Measurements from ENCODE around the gene TPRG1L.
A peak's percentile ranks its signal among the peaks of the same experiment; 100 is the strongest.

TPRG1L gene

GRCh38 chr1:3598522-3599285, 26.1 kb upstream of the TPRG1L start:
- Histone ChIP-seq H3K4me1 (ENCODE audit: control extremely low read depth in 1 of 4, control insufficient read depth in 4 of 4, insufficient read depth in 4 of 4, low read length in 3 of 4) (peaks cover 0 to 78% (median 37%) of the 10 kb centered on the region in 4 experiments), H3K4me3 (ENCODE audit: control insufficient read depth in 1 of 7, extremely low read depth in 1 of 7, insufficient read depth in 4 of 7, low read depth in 2 of 7, low read length in 6 of 7) (no peak overlapping the region), H3K27ac (ENCODE audit: insufficient read depth in 1 of 2, low read depth in 1 of 2, low read length in 2 of 2, poor library complexity in 1 of 2, severe bottlenecking in 2 of 2) (no peak overlapping the region), H3K9me3 (ENCODE audit: control extremely low read depth in 1 of 5, control insufficient read depth in 4 of 5, insufficient read depth in 2 of 5, low read depth in 1 of 5, low read length in 4 of 5) (no peaks in the 10 kb centered on the region), H3K27me3 (replicated peaks in 2 of 5; ENCODE audit: control insufficient read depth in 4 of 5, insufficient read depth in 5 of 5, low read length in 4 of 5) (no peaks in the 10 kb centered on the region), H3K36me3 (ENCODE audit: control insufficient read depth in 4 of 4, insufficient read depth in 4 of 4, low read length in 3 of 4) (peaks cover 10 to 28% (median 17%) of the 10 kb centered on the region in 4 experiments)
- ChIA-PET CTCF (interaction anchor here (0.9 to 1.2 kb wide), 3 partner anchors 31 to 108 kb away, joined by 3 read pairs; no protein-coding TSS in a partner anchor), POLR2A (interaction anchor here (0.6 kb wide), 1 partner anchor 753 kb away, joined by 3 read pairs; no protein-coding TSS in a partner anchor)
- DNase-seq = no peak
- 71% methylated on average over 24 of the region's 30 CpGs for WGBS (ENCODE audit: insufficient coverage)

GRCh38 chr1:3599286-3599811, 25.5 kb upstream of the TPRG1L start:
- no peak overlapping the region for H3K4me3 ChIP-seq (ENCODE audit: control insufficient read depth in 1 of 7, extremely low read depth in 1 of 7, insufficient read depth in 4 of 7, low read depth in 2 of 7, low read length in 6 of 7)
- H3K27me3 ChIP-seq (replicated peaks in 2 of 5; ENCODE audit: control insufficient read depth in 4 of 5, insufficient read depth in 5 of 5, low read length in 4 of 5) = no peaks in the 10 kb centered on the region
- ChIA-PET POLR2A (interaction anchor here (0.6 kb wide), 1 partner anchor 754 kb away, joined by 3 read pairs; no protein-coding TSS in a partner anchor), CTCF (interaction anchor here (0.9 to 1.4 kb wide), 2 partner anchors 8 to 70 kb away, joined by 3 read pairs; no protein-coding TSS in a partner anchor)
- H3K36me3 ChIP-seq (ENCODE audit: control insufficient read depth in 4 of 4, insufficient read depth in 4 of 4, low read length in 3 of 4) = peaks cover 11 to 28% (median 18%) of the 10 kb centered on the region in 4 experiments
- H3K4me1 ChIP-seq (ENCODE audit: control extremely low read depth in 1 of 4, control insufficient read depth in 4 of 4, insufficient read depth in 4 of 4, low read length in 3 of 4) = peaks cover 0 to 71% (median 34%) of the 10 kb centered on the region in 4 experiments
- DNase-seq = no peak
- 89% methylated on average over 12 of the region's 16 CpGs for WGBS (ENCODE audit: insufficient coverage)
- no peaks in the 10 kb centered on the region for H3K9me3 ChIP-seq (ENCODE audit: control extremely low read depth in 1 of 5, control insufficient read depth in 4 of 5, insufficient read depth in 2 of 5, low read depth in 1 of 5, low read length in 4 of 5)
- H3K27ac ChIP-seq (ENCODE audit: insufficient read depth in 1 of 2, low read depth in 1 of 2, low read length in 2 of 2, poor library complexity in 1 of 2, severe bottlenecking in 2 of 2) = no peak overlapping the region

GRCh38 chr1:3599816-3600215, 25.0 kb upstream of the TPRG1L start:
- Histone ChIP-seq H3K27ac (ENCODE audit: insufficient read depth in 1 of 2, low read depth in 1 of 2, low read length in 2 of 2, poor library complexity in 1 of 2, severe bottlenecking in 2 of 2) (no peak overlapping the region), H3K27me3 (replicated peaks in 2 of 5; ENCODE audit: control insufficient read depth in 4 of 5, insufficient read depth in 5 of 5, low read length in 4 of 5) (no peaks in the 10 kb centered on the region), H3K4me1 (ENCODE audit: control extremely low read depth in 1 of 4, control insufficient read depth in 4 of 4, insufficient read depth in 4 of 4, low read length in 3 of 4) (peaks cover 0 to 71% (median 34%) of the 10 kb centered on the region in 4 experiments), H3K36me3 (ENCODE audit: control insufficient read depth in 4 of 4, insufficient read depth in 4 of 4, low read length in 3 of 4) (peaks cover 8 to 28% (median 17%) of the 10 kb centered on the region in 4 experiments), H3K9me3 (ENCODE audit: control extremely low read depth in 1 of 5, control insufficient read depth in 4 of 5, insufficient read depth in 2 of 5, low read depth in 1 of 5, low read length in 4 of 5) (no peaks in the 10 kb centered on the region), H3K4me3 (ENCODE audit: control insufficient read depth in 1 of 7, extremely low read depth in 1 of 7, insufficient read depth in 4 of 7, low read depth in 2 of 7, low read length in 6 of 7) (no peak overlapping the region)
- CTCF ChIA-PET = interaction anchor here (0.8 to 1.8 kb wide), 3 partner anchors 9 to 35 kb away, joined by 3 to 4 read pairs (median 3); no protein-coding TSS in a partner anchor
- DNase-seq = peak in 1 of 3 donors; percentile 22
- POLR2A ChIA-PET = no interaction called here
- WGBS (ENCODE audit: insufficient coverage) = 80% methylated on average over 14 of the region's 15 CpGs

- Histone ChIP-seq H3K27ac (ENCODE audit: insufficient read depth in 1 of 2, low read depth in 1 of 2, low read length in 2 of 2, poor library complexity in 1 of 2, severe bottlenecking in 2 of 2) (no peak overlapping the region), H3K4me1 (ENCODE audit: control extremely low read depth in 1 of 4, control insufficient read depth in 4 of 4, insufficient read depth in 4 of 4, low read length in 3 of 4) (peaks cover 0 to 71% (median 34%) of the 10 kb centered on the region in 4 experiments), H3K36me3 (ENCODE audit: control insufficient read depth in 4 of 4, insufficient read depth in 4 of 4, low read length in 3 of 4) (peaks cover 6 to 28% (median 14%) of the 10 kb centered on the region in 4 experiments), H3K27me3 (replicated peaks in 2 of 5; ENCODE audit: control insufficient read depth in 4 of 5, insufficient read depth in 5 of 5, low read length in 4 of 5) (no peaks in the 10 kb centered on the region), H3K9me3 (ENCODE audit: control extremely low read depth in 1 of 5, control insufficient read depth in 4 of 5, insufficient read depth in 2 of 5, low read depth in 1 of 5, low read length in 4 of 5) (no peaks in the 10 kb centered on the region), H3K4me3 (ENCODE audit: control insufficient read depth in 1 of 7, extremely low read depth in 1 of 7, insufficient read depth in 4 of 7, low read depth in 2 of 7, low read length in 6 of 7) (no peak overlapping the region)
- no peak for DNase-seq
- ChIA-PET CTCF (interaction anchor here (0.8 to 1.8 kb wide), 3 partner anchors 9 to 36 kb away, joined by 3 to 4 read pairs (median 3); no protein-coding TSS in a partner anchor), POLR2A (no interaction called here)
- WGBS (ENCODE audit: insufficient coverage) = 95% methylated on average over 10 of the region's 10 CpGs
Measured at GRCh38 chr1:3600354-3600753, 24.5 kb upstream of the TPRG1L start.

GRCh38 chr1:3601743-3602142, 23.1 kb upstream of the TPRG1L start:
- ChIA-PET CTCF (interaction anchor here (1.0 to 1.8 kb wide), 3 partner anchors 8 to 37 kb away, joined by 3 to 5 read pairs (median 4); no protein-coding TSS in a partner anchor), POLR2A (no interaction called here)
- peaks cover 4 to 38% (median 14%) of the 10 kb centered on the region in 4 experiments for H3K36me3 ChIP-seq (ENCODE audit: control insufficient read depth in 4 of 4, insufficient read depth in 4 of 4, low read length in 3 of 4)
- H3K4me3 ChIP-seq (ENCODE audit: control insufficient read depth in 1 of 7, extremely low read depth in 1 of 7, insufficient read depth in 4 of 7, low read depth in 2 of 7, low read length in 6 of 7) = no peak overlapping the region
- no peaks in the 10 kb centered on the region for H3K27me3 ChIP-seq (replicated peaks in 2 of 5; ENCODE audit: control insufficient read depth in 4 of 5, insufficient read depth in 5 of 5, low read length in 4 of 5)
- H3K9me3 ChIP-seq (ENCODE audit: control extremely low read depth in 1 of 5, control insufficient read depth in 4 of 5, insufficient read depth in 2 of 5, low read depth in 1 of 5, low read length in 4 of 5) = no peaks in the 10 kb centered on the region
- DNase-seq = no peak
- H3K27ac ChIP-seq (ENCODE audit: insufficient read depth in 1 of 2, low read depth in 1 of 2, low read length in 2 of 2, poor library complexity in 1 of 2, severe bottlenecking in 2 of 2) = no peak overlapping the region
- WGBS (ENCODE audit: insufficient coverage) = 85% methylated on average over 16 of the region's 16 CpGs
- H3K4me1 ChIP-seq (ENCODE audit: control extremely low read depth in 1 of 4, control insufficient read depth in 4 of 4, insufficient read depth in 4 of 4, low read length in 3 of 4) = peaks cover 0 to 62% (median 32%) of the 10 kb centered on the region in 4 experiments

GRCh38 chr1:3602375-3602774, 22.4 kb upstream of the TPRG1L start:
- ChIA-PET CTCF (interaction anchor here (1.0 to 1.4 kb wide), 2 partner anchors 8 to 14 kb away, joined by 3 to 5 read pairs; no protein-coding TSS in a partner anchor), POLR2A (no interaction called here)
- WGBS (ENCODE audit: insufficient coverage) = over 99% methylated on average over 21 of the region's 21 CpGs
- Histone ChIP-seq H3K36me3 (ENCODE audit: control insufficient read depth in 4 of 4, insufficient read depth in 4 of 4, low read length in 3 of 4) (peaks cover 4 to 44% (median 16%) of the 10 kb centered on the region in 4 experiments), H3K9me3 (ENCODE audit: control extremely low read depth in 1 of 5, control insufficient read depth in 4 of 5, insufficient read depth in 2 of 5, low read depth in 1 of 5, low read length in 4 of 5) (no peaks in the 10 kb centered on the region), H3K4me3 (ENCODE audit: control insufficient read depth in 1 of 7, extremely low read depth in 1 of 7, insufficient read depth in 4 of 7, low read depth in 2 of 7, low read length in 6 of 7) (no peak overlapping the region), H3K4me1 (ENCODE audit: control extremely low read depth in 1 of 4, control insufficient read depth in 4 of 4, insufficient read depth in 4 of 4, low read length in 3 of 4) (peaks cover 0 to 56% (median 25%) of the 10 kb centered on the region in 4 experiments), H3K27ac (ENCODE audit: insufficient read depth in 1 of 2, low read depth in 1 of 2, low read length in 2 of 2, poor library complexity in 1 of 2, severe bottlenecking in 2 of 2) (no peak overlapping the region), H3K27me3 (replicated peaks in 2 of 5; ENCODE audit: control insufficient read depth in 4 of 5, insufficient read depth in 5 of 5, low read length in 4 of 5) (no peaks in the 10 kb centered on the region)
- no peak for DNase-seq
